Hypothalamus (tissue), 51 donors: ENCODE measurements around the gene KCNK7.

ENCODE experiments used
- DNase-seq, 51 donors: peaks; one replicate each; lab custom pipeline; 2025; lab: John Stamatoyannopoulos, UW

KCNK7 gene

GRCh38 chr11:65629579-65629978, 34.0 kb upstream of the KCNK7 start:
- no peak for DNase-seq

DNA sequence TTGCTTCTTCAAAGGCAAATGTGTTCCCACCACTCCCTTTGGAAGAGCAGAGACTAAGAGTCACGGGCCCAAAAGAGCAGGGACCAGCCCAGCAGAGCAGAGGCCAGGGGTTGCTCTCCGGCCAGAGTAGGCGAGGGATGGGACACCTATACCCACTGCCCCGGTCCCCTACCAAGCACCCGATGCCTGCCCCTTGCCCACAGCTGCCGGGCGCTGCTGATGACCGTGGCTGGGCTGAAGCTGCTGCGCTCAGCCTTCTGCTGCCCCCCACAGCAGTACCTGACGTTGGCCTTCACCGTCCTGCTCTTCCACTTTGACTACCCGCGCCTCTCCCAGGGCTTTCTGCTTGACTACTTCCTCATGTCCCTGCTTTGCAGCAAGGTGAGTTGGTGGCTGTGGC, 31.6 kb upstream of the KCNK7 start:
- DNase-seq, result no peak

DNA sequence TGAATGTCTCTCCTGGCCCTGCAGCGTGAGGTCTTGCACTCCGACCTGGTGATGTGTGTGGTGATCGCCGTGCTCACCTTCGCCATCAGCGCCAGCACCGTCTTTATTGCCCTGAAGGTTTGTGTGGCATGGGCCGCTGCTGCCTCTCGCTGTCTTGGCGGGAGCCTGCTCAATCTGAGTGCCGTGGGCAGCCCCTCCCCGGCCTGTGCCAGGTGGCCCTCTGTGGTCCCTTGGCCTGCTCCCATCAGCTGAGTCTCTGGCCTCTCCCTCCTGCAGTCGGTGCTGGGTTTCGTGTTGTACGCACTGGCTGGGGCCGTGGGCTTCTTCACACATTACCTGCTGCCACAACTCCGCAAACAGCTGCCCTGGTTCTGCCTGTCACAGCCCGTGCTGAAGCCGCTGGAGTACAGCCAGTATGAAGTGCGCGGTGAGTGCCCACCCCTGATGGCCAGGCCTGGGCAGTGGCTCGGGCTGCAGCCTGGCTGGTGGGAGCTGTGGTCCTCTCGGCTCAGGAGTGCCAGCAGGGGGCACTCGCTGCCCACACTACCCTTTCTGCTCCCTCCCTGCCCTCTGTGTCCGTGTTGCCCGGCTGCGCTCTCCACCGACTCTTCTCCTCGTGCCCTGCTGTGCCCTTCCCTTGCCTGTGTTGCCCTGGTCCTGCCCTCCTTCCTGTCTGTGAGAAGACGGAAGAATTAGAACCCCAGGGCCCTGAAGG, 30.2 kb upstream of the KCNK7 start:
- peak in 43 of 51 donors; percentile 11 to 79 (median 49) for DNase-seq

- no peak for DNase-seq
These were observed 29.5 kb upstream of the KCNK7 start for GRCh38 chr11:65624931-65625627.

GRCh38 chr11:65623852-65624616, 28.4 kb upstream of the KCNK7 start:
- DNase-seq, result no peak

DNA sequence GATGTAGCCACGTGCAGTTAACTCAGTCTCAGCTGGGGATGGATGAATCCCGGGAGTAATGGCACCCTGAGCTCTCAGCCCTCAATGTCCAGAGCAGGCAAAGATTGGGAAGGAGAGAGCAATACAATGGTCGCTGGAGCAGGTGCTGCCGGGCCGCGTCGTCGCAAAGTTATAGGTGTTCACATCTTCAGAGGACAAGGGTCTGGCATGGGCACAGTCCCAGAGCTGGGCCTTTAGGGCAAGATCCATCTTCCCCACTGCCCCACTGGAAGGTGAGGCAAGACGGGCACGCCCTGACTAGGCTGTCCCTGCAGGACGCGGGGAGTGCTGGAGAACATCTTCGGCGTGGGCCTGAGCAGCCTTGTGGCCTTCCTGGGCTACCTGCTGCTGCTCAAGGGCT, 27.6 kb upstream of the KCNK7 start:
- no peak for DNase-seq

- DNase-seq, result no peak
These were observed 26.4 kb upstream of the KCNK7 start for GRCh38 chr11:65622011-65622410.

DNA sequence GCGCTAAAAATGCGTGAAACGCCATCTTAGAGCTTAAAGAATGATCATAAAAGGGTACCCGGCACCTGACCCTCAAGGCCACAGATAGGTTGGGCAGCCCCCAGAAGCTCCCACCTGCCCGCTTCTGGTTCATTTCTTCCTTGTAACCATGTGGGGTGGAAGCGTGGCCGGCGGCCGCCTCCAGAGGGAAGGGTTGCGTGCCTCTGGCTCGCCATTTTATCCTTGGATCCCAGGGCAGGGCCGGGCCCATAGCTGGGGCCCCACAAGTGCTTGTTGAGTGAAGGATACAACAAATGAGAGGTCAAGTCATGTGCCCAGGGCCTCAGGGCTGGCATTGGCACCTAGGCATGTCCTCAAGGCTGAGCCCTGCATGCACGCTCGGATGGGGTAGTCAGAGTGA, 25.9 kb upstream of the KCNK7 start:
- no peak for DNase-seq

GRCh38 chr11:65620666-65621065, 25.1 kb upstream of the KCNK7 start:
- no peak for DNase-seq

- DNase-seq, result no peak
These were observed 23.8 kb upstream of the KCNK7 start for GRCh38 chr11:65619281-65619928.

GRCh38 chr11:65618763-65619162, 23.2 kb upstream of the KCNK7 start:
- DNase-seq, result no peak

- DNase-seq, result no peak
These were observed 22.6 kb upstream of the KCNK7 start for GRCh38 chr11:65617990-65618751.

DNA sequence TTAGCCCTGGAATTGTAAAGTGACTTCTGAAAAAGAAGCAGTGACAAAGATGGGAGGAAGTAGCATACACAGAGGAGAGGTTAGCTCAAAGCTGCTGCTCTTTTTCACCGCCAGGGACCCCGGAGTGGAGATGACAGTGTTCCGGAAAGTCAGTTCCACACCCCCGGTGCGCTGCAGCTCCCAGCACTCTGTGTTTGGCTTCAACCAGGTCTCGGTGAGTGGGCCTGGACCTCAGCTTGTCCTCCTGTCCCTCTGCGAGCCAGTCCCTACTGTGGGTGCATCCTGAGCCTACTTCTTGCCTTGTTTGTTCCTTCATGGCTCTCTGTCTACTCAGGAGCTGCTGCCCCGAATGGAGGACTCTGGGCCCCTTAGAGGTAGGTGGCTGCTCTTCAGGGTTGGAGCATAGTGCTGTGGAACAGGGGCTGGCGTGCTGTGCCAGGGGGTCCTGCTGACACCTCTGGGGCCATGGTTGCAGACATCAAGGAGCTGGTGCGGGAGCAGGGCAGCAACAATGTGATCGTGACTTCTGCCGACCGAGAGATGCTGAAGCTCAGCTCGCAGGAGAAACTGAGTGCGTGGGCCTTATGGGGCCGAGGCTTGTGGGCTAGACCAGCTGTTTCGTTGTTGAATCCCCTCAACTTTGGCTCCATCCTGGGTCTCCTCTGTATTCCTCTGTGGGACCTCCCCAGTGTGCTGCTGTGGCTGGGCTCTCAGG, 21.7 kb upstream of the KCNK7 start:
- DNase-seq, result no peak

DNA sequence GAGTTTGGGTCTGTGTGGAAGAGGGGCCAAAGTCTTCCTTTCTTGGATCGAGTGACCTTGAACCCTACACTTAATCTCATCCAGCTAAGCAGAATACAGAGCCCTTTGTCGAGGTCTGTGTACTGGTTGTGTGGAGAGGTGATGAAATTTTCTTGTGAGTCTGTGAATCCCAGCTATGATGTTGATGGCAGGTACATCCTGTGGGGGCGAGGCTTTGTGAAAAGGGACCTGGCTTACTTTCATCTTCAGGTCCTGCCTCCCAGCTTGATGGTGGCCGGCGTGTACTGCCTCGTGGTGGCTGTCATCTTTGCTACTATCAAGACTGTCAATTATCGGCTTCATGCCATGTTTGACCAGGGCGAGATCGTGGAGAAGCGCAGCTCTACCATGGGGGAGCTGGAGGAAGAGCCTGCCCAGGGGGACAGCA, 21.0 kb upstream of the KCNK7 start:
- DNase-seq, result no peak

DNA sequence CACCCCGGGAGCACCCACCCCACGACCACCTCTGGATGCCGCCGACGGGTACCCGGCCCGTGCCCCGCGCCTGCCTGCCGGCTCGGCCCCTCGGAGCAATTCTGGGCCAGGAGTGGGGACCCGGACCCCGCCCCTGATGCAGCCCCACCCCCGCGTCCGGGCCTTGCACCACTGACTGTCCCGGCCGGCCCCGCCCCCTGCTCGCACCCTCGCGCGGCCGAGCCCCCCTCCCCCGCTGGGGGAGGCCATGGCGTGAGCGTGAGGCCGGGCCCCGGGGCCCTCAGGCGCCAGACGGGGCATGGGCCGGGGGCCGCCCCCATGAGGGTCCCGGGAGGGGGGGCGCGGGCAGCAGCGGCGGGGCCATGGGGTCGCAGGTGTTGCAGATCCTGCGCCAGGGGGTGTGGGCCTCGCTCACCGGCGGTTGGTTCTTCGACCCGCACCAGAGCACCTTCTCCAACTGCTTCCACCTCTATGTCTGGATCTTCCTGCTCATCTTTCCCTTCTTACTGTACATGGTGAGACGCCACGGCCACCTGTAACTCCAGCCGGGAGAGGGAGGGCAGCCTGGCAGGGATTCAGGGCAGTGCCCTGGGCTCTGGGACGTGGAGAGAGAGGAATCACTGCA, 20.5 kb upstream of the KCNK7 start:
- DNase-seq, result peak in 3 of 51 donors; percentile 44 to 59 (median 57)

DNA sequence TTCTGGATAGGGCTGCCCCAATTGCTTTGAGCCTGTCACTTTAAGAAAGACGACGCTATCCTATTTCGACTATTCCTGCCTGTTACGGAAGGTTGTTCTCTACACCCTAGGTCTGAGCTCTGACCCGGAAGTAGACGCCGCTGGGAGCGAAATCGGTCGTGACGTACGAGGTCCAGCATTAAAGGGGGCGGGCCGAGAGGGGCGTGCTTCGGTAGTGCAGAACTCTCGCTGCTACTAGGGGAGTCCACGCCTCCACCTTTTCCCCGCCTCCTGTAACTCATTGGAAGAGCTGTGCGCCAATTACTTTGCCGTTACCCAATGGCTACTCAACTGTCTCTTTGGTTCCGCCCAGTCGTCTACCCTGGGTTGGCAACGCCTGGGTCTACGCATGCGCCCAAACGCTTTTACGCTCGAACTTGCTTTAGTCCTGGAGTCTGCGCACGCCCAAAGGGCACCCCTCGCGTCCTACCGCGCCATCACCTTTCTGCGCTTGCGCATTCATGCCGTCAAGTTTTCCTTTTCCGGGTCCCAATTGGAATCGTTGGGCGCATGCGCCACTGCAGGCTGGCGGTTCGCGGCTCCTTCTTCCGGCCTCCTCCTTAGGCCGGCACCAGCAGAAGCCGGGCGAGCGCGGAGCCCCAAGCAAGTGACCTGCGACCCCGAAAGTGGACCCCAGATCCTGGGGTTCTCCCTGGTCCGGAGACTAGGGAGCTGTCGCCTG, 19.8 kb upstream of the KCNK7 start, which contains the start of gene PCNX3:
Gene PCNX3 (plus strand): TSS at position 548 of the 721 bp plus-strand sequence. CDS start 536 bp downstream, outside the sequence.
- peak; percentile 97 to 100 (median 100) for DNase-seq

- DNase-seq, result peak in 9 of 51 donors; percentile 29 to 56 (median 37)
These were observed 17.7 kb upstream of the KCNK7 start for GRCh38 chr11:65613091-65613928.
